Glutamatergic neuron (in vitro differentiated cells): ENCODE results near the gene ID2. TPM values are rescaled to one million over a fixed set of nuclear protein-coding genes. Genes with fewer than 3 reads are reported as not detected.
"Not testable (repeated sequence)": the region's sequence is repeated elsewhere in the genome, so short reads cannot be mapped to it uniquely, and the experiment has no call there.

Source experiments
- DNase-seq: peaks from one replicate; pipeline ENCODE4 v3.0.0; 2022
- H3K27ac Mint-ChIP-seq: one replicate; pipeline ENCODE4 v1.8.0; 2020; ENCODE audit warnings: mild to moderate bottlenecking, mixed read lengths, inconsistent platforms; ENCODE audit not compliant: unreplicated experiment
- H3K27me3 Mint-ChIP-seq: one replicate; pipeline ENCODE4 v1.8.0; 2020; ENCODE audit warnings: mild to moderate bottlenecking, moderate library complexity, mixed read lengths, inconsistent platforms; ENCODE audit not compliant: unreplicated experiment
- H3K36me3 Mint-ChIP-seq: one replicate; pipeline ENCODE4 v1.8.0; 2020; ENCODE audit warnings: mild to moderate bottlenecking, mixed read lengths, inconsistent platforms; ENCODE audit not compliant: unreplicated experiment
- H3K4me1 Mint-ChIP-seq: one replicate; pipeline ENCODE4 v1.8.0; 2020; ENCODE audit warnings: mild to moderate bottlenecking, low read depth, mixed read lengths, inconsistent platforms; ENCODE audit not compliant: unreplicated experiment
- H3K4me3 Mint-ChIP-seq: one replicate; pipeline ENCODE4 v1.8.0; 2020; ENCODE audit warnings: mild to moderate bottlenecking, mixed read lengths, inconsistent platforms; ENCODE audit not compliant: unreplicated experiment
- H3K9me3 Mint-ChIP-seq: one replicate; pipeline ENCODE4 v1.8.0; 2020; ENCODE audit warnings: mild to moderate bottlenecking, moderate library complexity, mixed read lengths, inconsistent platforms; ENCODE audit not compliant: unreplicated experiment
- CTCF ChIP-seq: fragments of 200-600 bp; sonication (generic); IDR thresholded peaks from one replicate; pipeline ENCODE4 v1.5.0; 2021; ENCODE audit not compliant: partially characterized antibody, unreplicated experiment
- total RNA-seq: library from RNA; stranded (reverse); fragmentation: NEBNext Ultra II Directional; extraction: Animal tissue kit (Norgen Biotek cat#: 25700); gene quantifications from one replicate; pipeline ENCODE4 v1.2.1, GENCODE V29; 2021; ENCODE audit not compliant: unreplicated experiment

Gene ID2
- total RNA-seq, 1 donor from 2014 or later = 13.2 TPM

- no peak for DNase-seq
- Mint-ChIP-seq H3K4me1 (no peaks in the 10 kb centered on the region), H3K9me3 (peaks cover 1% of the 10 kb centered on the region), H3K36me3 (peaks cover 8% of the 10 kb centered on the region), H3K4me3 (no peak overlapping the region), H3K27me3 (no peaks in the 10 kb centered on the region), H3K27ac (peak overlapping the region; percentile 11)
- TF ChIP-seq CTCF = no peak
These were observed 46.6 kb downstream of the ID2 start for GRCh38 chr2:8728305-8729015.

GRCh38 chr2:8729101-8729500, 47.2 kb downstream of the ID2 start:
- H3K4me1 Mint-ChIP-seq, H3K4me3 Mint-ChIP-seq: not testable (repeated sequence)

DNA sequence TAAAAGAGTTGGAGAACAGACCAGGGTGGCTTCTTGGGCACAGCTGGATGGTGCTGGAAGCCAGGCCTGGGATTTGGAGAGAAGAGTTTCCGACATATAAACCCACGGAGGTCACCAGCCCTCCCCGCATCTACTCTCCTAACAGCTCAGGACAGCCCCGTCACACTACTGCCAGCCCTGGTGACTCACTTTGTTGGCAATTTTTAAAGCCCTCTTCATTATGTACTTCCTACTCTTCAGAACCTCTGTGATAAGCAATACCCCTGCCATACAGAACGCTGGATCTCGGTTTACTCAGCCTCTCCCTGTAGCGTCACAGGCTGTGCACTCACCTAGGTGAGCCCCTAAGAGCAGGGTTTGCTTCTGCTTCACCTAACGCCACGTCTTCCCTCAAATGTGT, 48.1 kb downstream of the ID2 start:
- H3K27me3 Mint-ChIP-seq = no peaks in the 10 kb centered on the region
- DNase-seq = no peak
- H3K4me1 Mint-ChIP-seq = no peaks in the 10 kb centered on the region
- peaks cover 1% of the 10 kb centered on the region for H3K9me3 Mint-ChIP-seq
- no peak overlapping the region for H3K4me3 Mint-ChIP-seq
- peaks cover 8% of the 10 kb centered on the region for H3K36me3 Mint-ChIP-seq
- H3K27ac Mint-ChIP-seq = no peak overlapping the region
- TF ChIP-seq CTCF = no peak

More at GRCh38 chr2:8729101-8729500, 47.2 kb downstream of the ID2 start:
- H3K9me3 Mint-ChIP-seq, H3K27me3 Mint-ChIP-seq, H3K36me3 Mint-ChIP-seq, DNase-seq, H3K27ac Mint-ChIP-seq: not testable (repeated sequence)

- H3K27ac Mint-ChIP-seq = no peak overlapping the region
- H3K36me3 Mint-ChIP-seq = peaks cover 8% of the 10 kb centered on the region
These were observed 50.7 kb downstream of the ID2 start for GRCh38 chr2:8732601-8733000.

More at GRCh38 chr2:8732601-8733000, 50.7 kb downstream of the ID2 start:
- no peak for TF ChIP-seq CTCF
- Mint-ChIP-seq H3K4me3 (no peak overlapping the region), H3K9me3 (no peaks in the 10 kb centered on the region), H3K4me1 (no peaks in the 10 kb centered on the region), H3K27me3 (no peaks in the 10 kb centered on the region)
- no peak for DNase-seq

Other genes with a start within 250 kb of the ID2 start
- gene KIDINS220, start 155.6 kb downstream of the ID2 start, total RNA-seq = 188 TPM